Measurements from ENCODE around the gene CEP128.

CEP128 gene

GRCh38 chr14:80941241-80942185, at the start of gene CEP128:
CEP128 (minus strand) TSS chr14:80941738.
- peak; percentile 70 for DNase-seq (ENCODE audit: low read depth, low spot score)

GRCh38 chr14:80988735-80989429, 47.3 kb upstream of the CEP128 start:
- DNase-seq (ENCODE audit: low read depth, low spot score) = no peak

- no peak for DNase-seq (ENCODE audit: low read depth, low spot score)
Observed at GRCh38 chr14:80988192-80988591, 46.7 kb upstream of the CEP128 start.

GRCh38 chr14:80987235-80988032, 45.9 kb upstream of the CEP128 start:
- DNase-seq (ENCODE audit: low read depth, low spot score) = peak; percentile 48

- no peak for DNase-seq (ENCODE audit: low read depth, low spot score)
Observed at GRCh38 chr14:80982711-80983110, 41.2 kb upstream of the CEP128 start.

GRCh38 chr14:80981673-80982072, 40.1 kb upstream of the CEP128 start:
- DNase-seq (ENCODE audit: low read depth, low spot score) = no peak

GRCh38 chr14:80981156-80981555, 39.6 kb upstream of the CEP128 start:
- DNase-seq (ENCODE audit: low read depth, low spot score) = no peak

- DNase-seq (ENCODE audit: low read depth, low spot score) = no peak
Observed at GRCh38 chr14:80979951-80980350, 38.4 kb upstream of the CEP128 start.

GRCh38 chr14:80978403-80978802, 36.9 kb upstream of the CEP128 start:
- DNase-seq (ENCODE audit: low read depth, low spot score) = no peak

GRCh38 chr14:80977221-80977620, 35.7 kb upstream of the CEP128 start:
- no peak for DNase-seq (ENCODE audit: low read depth, low spot score)

- DNase-seq (ENCODE audit: low read depth, low spot score) = no peak
Observed at GRCh38 chr14:80974679-80975078, 33.1 kb upstream of the CEP128 start.

- DNase-seq (ENCODE audit: low read depth, low spot score) = no peak
Observed at GRCh38 chr14:80973931-80974641, 32.5 kb upstream of the CEP128 start.

GRCh38 chr14:80965037-80965436, 23.5 kb upstream of the CEP128 start:
- DNase-seq (ENCODE audit: low read depth, low spot score) = no peak

- DNase-seq (ENCODE audit: low read depth, low spot score) = peak; percentile 44
Observed at GRCh38 chr14:80959496-80959895, 18.0 kb upstream of the CEP128 start.

- no peak for DNase-seq (ENCODE audit: low read depth, low spot score)
Observed at GRCh38 chr14:80958939-80959338, 17.4 kb upstream of the CEP128 start.

- DNase-seq (ENCODE audit: low read depth, low spot score) = no peak
Observed at GRCh38 chr14:80958226-80958625, 16.7 kb upstream of the CEP128 start.

GRCh38 chr14:80957613-80958012, 16.1 kb upstream of the CEP128 start:
- no peak for DNase-seq (ENCODE audit: low read depth, low spot score)

- no peak for DNase-seq (ENCODE audit: low read depth, low spot score)
Observed at GRCh38 chr14:80956922-80957321, 15.4 kb upstream of the CEP128 start.

GRCh38 chr14:80956102-80956501, 14.6 kb upstream of the CEP128 start:
- no peak for DNase-seq (ENCODE audit: low read depth, low spot score)

GRCh38 chr14:80955416-80955941, 13.9 kb upstream of the CEP128 start, which contains the start of gene TSHR:
TSHR (plus strand) TSS chr14:80955621; CDS start chr14:80955681, 60 bp downstream.
- DNase-seq (ENCODE audit: low read depth, low spot score) = no peak

Measured in activated CD4-positive, CD25-positive, alpha-beta regulatory T cell treated with anti-CD3 and anti-CD28 coated beads, Interleukin-2, amount 50 U/mL, for 16 hours (primary cell).